Measurements from ENCODE around the gene NAA60. TPM values are rescaled to one million over a fixed set of nuclear protein-coding genes. Genes with fewer than 3 reads are reported as not detected.
A peak's percentile ranks its signal among the peaks of the same experiment; 100 is the strongest.

NAA60 gene
- total RNA-seq, 2 donors from 2014 or later = 25.2 to 40.6 TPM

DNA sequence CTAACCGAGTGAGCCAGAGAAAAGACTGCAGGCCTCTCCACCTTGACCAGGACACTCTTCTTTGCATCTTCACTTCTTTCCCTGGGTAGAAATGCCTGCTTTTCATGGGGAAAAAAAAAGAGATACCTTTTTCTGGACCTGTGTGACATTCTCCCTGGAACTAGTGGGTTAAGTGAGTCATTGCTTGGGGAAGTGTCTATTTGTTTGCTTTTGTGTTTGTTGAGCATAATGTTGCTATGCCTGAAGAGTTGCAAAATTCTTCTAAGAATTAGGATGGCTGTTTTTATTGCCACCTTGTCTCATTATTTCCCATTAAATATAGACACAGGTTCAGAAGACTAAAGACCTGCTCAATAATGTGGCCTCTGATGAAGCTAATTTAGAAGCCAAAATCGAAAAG is 76.1 kb downstream of the NAA60 start:
- H3K36me3 ChIP-seq = peaks cover 22% of the 10 kb centered on the region
- DNase-seq (ENCODE audit: low spot score) (no peak), ATAC-seq (ENCODE audit: insufficient number of reproducible peaks, low FRiP score, low read depth) (no peak)
- no peaks in the 10 kb centered on the region for H3K27me3 ChIP-seq (replicated peaks; ENCODE audit: insufficient read depth)
- no peaks in the 10 kb centered on the region for H3K9me3 ChIP-seq
- peak overlapping the region in 1 of 2 donors; percentile 92 for H3K27ac ChIP-seq
- no peak overlapping the region for H3K4me3 ChIP-seq
- TF ChIP-seq, protein P1, sequence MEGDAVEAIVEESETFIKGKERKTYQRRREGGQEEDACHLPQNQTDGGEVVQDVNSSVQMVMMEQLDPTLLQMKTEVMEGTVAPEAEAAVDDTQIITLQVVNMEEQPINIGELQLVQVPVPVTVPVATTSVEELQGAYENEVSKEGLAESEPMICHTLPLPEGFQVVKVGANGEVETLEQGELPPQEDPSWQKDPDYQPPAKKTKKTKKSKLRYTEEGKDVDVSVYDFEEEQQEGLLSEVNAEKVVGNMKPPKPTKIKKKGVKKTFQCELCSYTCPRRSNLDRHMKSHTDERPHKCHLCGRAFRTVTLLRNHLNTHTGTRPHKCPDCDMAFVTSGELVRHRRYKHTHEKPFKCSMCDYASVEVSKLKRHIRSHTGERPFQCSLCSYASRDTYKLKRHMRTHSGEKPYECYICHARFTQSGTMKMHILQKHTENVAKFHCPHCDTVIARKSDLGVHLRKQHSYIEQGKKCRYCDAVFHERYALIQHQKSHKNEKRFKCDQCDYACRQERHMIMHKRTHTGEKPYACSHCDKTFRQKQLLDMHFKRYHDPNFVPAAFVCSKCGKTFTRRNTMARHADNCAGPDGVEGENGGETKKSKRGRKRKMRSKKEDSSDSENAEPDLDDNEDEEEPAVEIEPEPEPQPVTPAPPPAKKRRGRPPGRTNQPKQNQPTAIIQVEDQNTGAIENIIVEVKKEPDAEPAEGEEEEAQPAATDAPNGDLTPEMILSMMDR (IDR thresholded peaks at IDR 0.05) = no peak
- peaks cover 0 to 8% of the 10 kb centered on the region in 2 donors for H3K4me1 ChIP-seq (ENCODE audit: control insufficient read depth in 1 of 2, low read depth in 2 of 2)

DNA sequence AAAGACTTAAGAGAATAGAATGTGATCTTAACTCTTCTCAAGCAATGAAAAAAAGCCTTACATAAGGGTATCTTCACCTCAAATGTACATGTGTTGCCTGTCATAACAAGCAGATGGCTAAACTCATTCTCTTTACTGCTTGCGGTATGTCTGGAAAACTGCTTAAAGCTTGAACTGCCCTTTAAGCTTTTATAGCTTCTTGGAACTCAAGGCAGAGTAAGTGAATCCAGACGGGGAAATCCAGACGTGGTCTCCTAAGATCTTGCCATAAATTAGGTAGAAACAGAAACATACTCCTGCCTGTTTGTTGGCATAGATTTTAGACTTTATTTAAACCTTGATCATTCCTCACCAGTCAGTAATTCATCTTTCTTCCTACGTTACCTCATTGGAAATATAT is 76.9 kb downstream of the NAA60 start:
- no peaks in the 10 kb centered on the region for H3K9me3 ChIP-seq
- DNase-seq (ENCODE audit: low spot score) (no peak), ATAC-seq (ENCODE audit: insufficient number of reproducible peaks, low FRiP score, low read depth) (no peak)
- H3K4me1 ChIP-seq (ENCODE audit: control insufficient read depth in 1 of 2, low read depth in 2 of 2) = peaks cover 0 to 8% of the 10 kb centered on the region in 2 donors
- H3K36me3 ChIP-seq = peaks cover 24% of the 10 kb centered on the region
- peak overlapping the region; percentile 57 for H3K4me3 ChIP-seq
- TF ChIP-seq, protein P1 (IDR thresholded peaks at IDR 0.05) = no peak
- no peaks in the 10 kb centered on the region for H3K27me3 ChIP-seq (replicated peaks; ENCODE audit: insufficient read depth)
- H3K27ac ChIP-seq = peak overlapping the region; percentile 86 to 92

DNA sequence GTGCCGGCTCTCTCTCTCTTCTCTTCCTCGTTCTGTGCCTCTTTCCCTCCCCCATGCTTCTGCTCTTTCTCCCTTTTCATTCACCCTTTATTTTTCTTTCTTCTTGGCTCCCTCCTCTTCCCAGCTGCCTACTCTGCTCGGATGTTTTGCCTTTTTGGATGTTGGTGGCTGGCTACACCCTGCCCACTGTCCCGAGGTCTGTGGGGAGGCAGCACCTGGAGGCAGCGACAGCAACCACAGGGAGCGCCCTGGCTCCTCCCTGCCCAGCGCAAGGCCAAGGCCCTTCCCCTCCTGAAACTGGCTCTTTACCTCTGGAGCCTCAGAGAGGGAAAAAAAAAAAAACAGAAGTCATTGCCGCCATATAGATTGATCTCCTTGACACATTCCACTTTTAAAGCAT is 77.4 kb downstream of the NAA60 start:
- peak overlapping the region; percentile 57 for H3K4me3 ChIP-seq
- H3K27me3 ChIP-seq (replicated peaks; ENCODE audit: insufficient read depth) = no peaks in the 10 kb centered on the region
- no peaks in the 10 kb centered on the region for H3K9me3 ChIP-seq
- DNase-seq (ENCODE audit: low spot score) (no peak), ATAC-seq (ENCODE audit: insufficient number of reproducible peaks, low FRiP score, low read depth) (no peak)
- H3K27ac ChIP-seq = peak overlapping the region; percentile 86 to 92
- peaks cover 0 to 8% of the 10 kb centered on the region in 2 donors for H3K4me1 ChIP-seq (ENCODE audit: control insufficient read depth in 1 of 2, low read depth in 2 of 2)
- peaks cover 23% of the 10 kb centered on the region for H3K36me3 ChIP-seq
- TF ChIP-seq, protein P1 (IDR thresholded peaks at IDR 0.05) = no peak

DNA sequence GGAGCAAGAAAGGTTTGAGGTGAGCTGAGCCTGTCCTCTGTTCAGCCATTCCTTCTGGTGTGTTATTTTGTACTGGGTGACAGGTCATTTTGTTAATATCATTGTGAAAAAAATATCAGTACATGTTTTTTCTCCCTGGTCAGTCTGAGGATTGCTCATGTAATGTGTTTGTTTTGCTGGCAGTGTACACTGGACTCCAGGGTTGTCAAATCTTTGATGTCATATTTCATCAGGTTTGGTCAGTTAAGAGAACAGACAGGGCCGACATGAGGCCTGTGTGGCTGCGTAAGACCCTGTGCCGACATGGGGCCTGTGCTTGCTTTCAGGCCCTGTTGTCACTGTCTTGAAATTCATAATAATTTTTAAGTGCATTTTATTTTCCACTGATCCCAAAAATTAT is 79.8 kb downstream of the NAA60 start:
- peaks cover 21% of the 10 kb centered on the region for H3K36me3 ChIP-seq
- H3K27ac ChIP-seq = no peak overlapping the region
- no peak for ATAC-seq (ENCODE audit: insufficient number of reproducible peaks, low FRiP score, low read depth)
- no peak overlapping the region for H3K4me3 ChIP-seq
- no peaks in the 10 kb centered on the region for H3K9me3 ChIP-seq
- TF ChIP-seq, protein P1 (IDR thresholded peaks at IDR 0.05) = no peak
- H3K27me3 ChIP-seq (replicated peaks; ENCODE audit: insufficient read depth) = no peaks in the 10 kb centered on the region
- H3K4me1 ChIP-seq (ENCODE audit: control insufficient read depth in 1 of 2, low read depth in 2 of 2) = peaks cover 0 to 8% of the 10 kb centered on the region in 2 donors
- DNase-seq (ENCODE audit: low spot score) = no peak

DNA sequence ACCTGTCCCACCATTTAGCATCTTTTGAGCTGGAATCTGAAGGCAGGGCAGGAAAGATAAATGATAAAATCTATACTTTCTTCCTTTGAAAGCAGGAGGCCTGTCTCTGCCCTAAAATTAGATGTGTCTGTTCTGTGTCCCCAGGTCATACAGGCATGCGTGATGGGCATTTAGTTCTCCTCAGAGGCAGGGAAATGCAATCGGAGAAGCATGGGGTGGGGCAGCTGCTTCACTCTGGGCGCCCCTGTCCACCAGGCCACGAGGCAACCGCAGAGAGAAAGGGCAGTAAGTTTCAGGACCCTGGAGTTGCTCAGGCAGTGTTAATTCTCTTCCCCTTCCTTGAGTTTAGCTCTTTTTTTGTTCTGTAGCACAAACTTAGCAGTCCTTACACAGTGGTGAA is 82.5 kb downstream of the NAA60 start:
- no peaks in the 10 kb centered on the region for H3K27me3 ChIP-seq (replicated peaks; ENCODE audit: insufficient read depth)
- TF ChIP-seq, protein P1 (IDR thresholded peaks at IDR 0.05) = no peak
- peaks cover 21% of the 10 kb centered on the region for H3K36me3 ChIP-seq
- peaks cover 0 to 1% of the 10 kb centered on the region in 2 donors for H3K4me1 ChIP-seq (ENCODE audit: control insufficient read depth in 1 of 2, low read depth in 2 of 2)
- no peak for ATAC-seq (ENCODE audit: insufficient number of reproducible peaks, low FRiP score, low read depth)
- no peak overlapping the region for H3K4me3 ChIP-seq
- H3K27ac ChIP-seq = no peak overlapping the region
- DNase-seq (ENCODE audit: low spot score) = no peak
- H3K9me3 ChIP-seq = no peaks in the 10 kb centered on the region

All from thoracic aorta (tissue), 2 donors.